Left lung (tissue), 10 donors: ENCODE results near the gene ZNF740. TPM values are rescaled to one million over a fixed set of nuclear protein-coding genes. Genes with fewer than 3 reads are reported as not detected.

Experiments
- ATAC-seq: fragments of 200-7000 bp; cut with Tn5 transposase; one replicate; pipeline ENCODE4 v1.9.1; 2020; ENCODE audit warnings: moderate library complexity
- DNase-seq, 4 donors: peaks; one replicate each; pipeline ENCODE4 v3.0.0-alpha.2; 2013 to 2020
- H3K27ac ChIP-seq, 2 donors: fragments of 200-600 bp; sonication (generic) in 1 of 2; one replicate each; pipeline versions ENCODE4 v1.5.0 to v1.8.0; 2020 to 2021
- H3K27me3 ChIP-seq, 2 donors: fragments of 200-600 bp; sonication (generic) in 1 of 2; one replicate each; pipeline versions ENCODE4 v1.5.0 to v1.8.0; 2020 to 2021
- H3K36me3 ChIP-seq, 2 donors: fragments of 200-600 bp; sonication (generic) in 1 of 2; one replicate each; pipeline versions ENCODE4 v1.5.0 to v1.8.0; 2020 to 2021
- H3K4me1 ChIP-seq, 2 donors: fragments of 200-600 bp; one replicate each; pipeline ENCODE4 v1.8.0; 2021
- H3K4me3 ChIP-seq, 2 donors: fragments of 200-600 bp; sonication (generic) in 1 of 2; one replicate each; pipeline versions ENCODE4 v1.5.0 to v1.8.0; 2020 to 2021; ENCODE audit warnings: mild to moderate bottlenecking in 1 of 2
- H3K9me3 ChIP-seq, 2 donors: fragments of 200-600 bp; sonication (generic) in 1 of 2; one replicate each; pipeline versions ENCODE4 v1.5.0 to v1.8.0; 2020 to 2021
- intact Hi-C, 2 donors: fragments of 100-400 bp; cut with DNase I; formaldehyde crosslinking; loops; one replicate each; pipeline versions ENCODE4 v1.11.2 to v1.14.2; 2022
- polyA plus RNA-seq, 6 donors: library from polyadenylated mRNA; unstranded; fragments of 120-200 nt; gene quantifications; one replicate each; pipeline ENCODE4 v1.2.1, GENCODE V29; 2013; ENCODE audit not compliant: insufficient read length in 6 of 6
- total RNA-seq, 2 donors: library from RNA; stranded (reverse); fragmentation: NEBNext Ultra II Directional; extraction: Animal tissue kit (Norgen Biotek cat#: 25700); gene quantifications; one replicate each; pipeline ENCODE4 v1.2.1, GENCODE V29; 2021
- TF ChIP-seq, protein P1 (sequence below), 2 donors: fragments of 200-600 bp; sonication (generic) in 1 of 2; IDR thresholded peaks; one replicate each; pipeline versions ENCODE4 v1.5.0 to v1.8.0; 2021; ENCODE audit warnings: antibody characterized with exemption in 2 of 2
- donor health status: DM: no; HTN: yes; CAD: no.
- donor health status: DM: no; HTN: no; CAD: no.

Gene ZNF740
- total and polyA plus RNA-seq, 8 donors: 34.6 to 67.4 (median 62.0) TPM

DNA sequence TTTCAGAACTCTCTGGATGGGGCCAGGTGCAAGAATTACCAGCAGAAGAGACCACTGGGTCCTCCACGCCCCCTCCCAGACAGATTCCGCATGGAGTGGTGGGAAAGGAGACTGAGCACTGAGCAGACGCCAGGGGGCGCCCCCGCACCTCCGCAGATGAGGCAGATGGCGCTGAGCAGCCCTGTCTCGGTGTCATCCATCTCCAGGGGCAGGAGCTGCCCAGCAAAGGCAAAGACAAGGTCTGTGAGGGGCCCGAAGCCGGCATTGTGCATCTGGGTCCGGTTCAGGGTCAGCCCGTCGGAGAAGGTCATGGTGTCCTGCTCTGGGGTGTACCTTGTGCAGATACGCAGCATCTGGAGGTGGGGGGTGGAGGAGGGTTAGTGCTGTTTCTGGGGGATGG, 32.8 kb downstream of the ZNF740 start:
- Histone ChIP-seq H3K4me1 (peaks cover 23 to 66% of the 10 kb centered on the region in 2 donors), H3K27ac (no peak overlapping the region), H3K4me3 (no peak overlapping the region), H3K9me3 (no peaks in the 10 kb centered on the region), H3K36me3 (peaks cover 0 to 46% of the 10 kb centered on the region in 2 donors), H3K27me3 (no peaks in the 10 kb centered on the region)
- peak in 3 of 4 donors; percentile 82 to 97 (median 86) for DNase-seq
- intact Hi-C loops: loop anchor here in 1 of 2 donors (2.0 kb wide), 1 partner anchor 75 kb away; no protein-coding TSS in a partner anchor
- TF ChIP-seq, protein P1, sequence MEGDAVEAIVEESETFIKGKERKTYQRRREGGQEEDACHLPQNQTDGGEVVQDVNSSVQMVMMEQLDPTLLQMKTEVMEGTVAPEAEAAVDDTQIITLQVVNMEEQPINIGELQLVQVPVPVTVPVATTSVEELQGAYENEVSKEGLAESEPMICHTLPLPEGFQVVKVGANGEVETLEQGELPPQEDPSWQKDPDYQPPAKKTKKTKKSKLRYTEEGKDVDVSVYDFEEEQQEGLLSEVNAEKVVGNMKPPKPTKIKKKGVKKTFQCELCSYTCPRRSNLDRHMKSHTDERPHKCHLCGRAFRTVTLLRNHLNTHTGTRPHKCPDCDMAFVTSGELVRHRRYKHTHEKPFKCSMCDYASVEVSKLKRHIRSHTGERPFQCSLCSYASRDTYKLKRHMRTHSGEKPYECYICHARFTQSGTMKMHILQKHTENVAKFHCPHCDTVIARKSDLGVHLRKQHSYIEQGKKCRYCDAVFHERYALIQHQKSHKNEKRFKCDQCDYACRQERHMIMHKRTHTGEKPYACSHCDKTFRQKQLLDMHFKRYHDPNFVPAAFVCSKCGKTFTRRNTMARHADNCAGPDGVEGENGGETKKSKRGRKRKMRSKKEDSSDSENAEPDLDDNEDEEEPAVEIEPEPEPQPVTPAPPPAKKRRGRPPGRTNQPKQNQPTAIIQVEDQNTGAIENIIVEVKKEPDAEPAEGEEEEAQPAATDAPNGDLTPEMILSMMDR (IDR thresholded peaks at IDR 0.05): peak; percentile 92 to 94
- peak; percentile 68 for ATAC-seq

DNA sequence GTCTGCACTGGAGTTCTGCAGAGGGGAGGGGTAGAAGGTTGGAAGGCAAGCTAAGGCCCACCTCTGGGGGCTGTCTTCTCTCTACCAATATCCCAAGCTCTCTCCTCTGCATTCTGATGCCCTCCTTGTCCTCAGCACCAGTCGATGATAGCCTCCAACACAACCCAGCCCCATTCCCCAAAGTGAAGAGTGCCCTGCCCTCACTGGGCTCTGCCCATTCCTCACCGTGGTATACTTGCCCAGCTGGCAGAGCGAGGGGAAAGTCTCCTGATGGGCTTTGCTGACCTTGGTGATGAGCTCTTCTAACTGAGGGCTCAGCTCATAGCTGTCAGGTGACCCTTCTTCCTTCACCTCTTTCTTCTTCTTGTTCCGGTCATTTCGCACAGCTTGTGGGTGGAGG, 33.7 kb downstream of the ZNF740 start:
- intact Hi-C loops: no loop called here
- Histone ChIP-seq H3K4me1 (peaks cover 20 to 67% of the 10 kb centered on the region in 2 donors), H3K4me3 (peak overlapping the region in 1 of 2 donors; percentile 1), H3K36me3 (peaks cover 0 to 46% of the 10 kb centered on the region in 2 donors), H3K27me3 (peaks cover 0 to 1% of the 10 kb centered on the region in 2 donors), H3K27ac (peak overlapping the region in 1 of 2 donors; percentile 97), H3K9me3 (no peaks in the 10 kb centered on the region)
- DNase-seq (no peak), ATAC-seq (no peak)
- TF ChIP-seq, protein P1 (IDR thresholded peaks at IDR 0.05): no peak

DNA sequence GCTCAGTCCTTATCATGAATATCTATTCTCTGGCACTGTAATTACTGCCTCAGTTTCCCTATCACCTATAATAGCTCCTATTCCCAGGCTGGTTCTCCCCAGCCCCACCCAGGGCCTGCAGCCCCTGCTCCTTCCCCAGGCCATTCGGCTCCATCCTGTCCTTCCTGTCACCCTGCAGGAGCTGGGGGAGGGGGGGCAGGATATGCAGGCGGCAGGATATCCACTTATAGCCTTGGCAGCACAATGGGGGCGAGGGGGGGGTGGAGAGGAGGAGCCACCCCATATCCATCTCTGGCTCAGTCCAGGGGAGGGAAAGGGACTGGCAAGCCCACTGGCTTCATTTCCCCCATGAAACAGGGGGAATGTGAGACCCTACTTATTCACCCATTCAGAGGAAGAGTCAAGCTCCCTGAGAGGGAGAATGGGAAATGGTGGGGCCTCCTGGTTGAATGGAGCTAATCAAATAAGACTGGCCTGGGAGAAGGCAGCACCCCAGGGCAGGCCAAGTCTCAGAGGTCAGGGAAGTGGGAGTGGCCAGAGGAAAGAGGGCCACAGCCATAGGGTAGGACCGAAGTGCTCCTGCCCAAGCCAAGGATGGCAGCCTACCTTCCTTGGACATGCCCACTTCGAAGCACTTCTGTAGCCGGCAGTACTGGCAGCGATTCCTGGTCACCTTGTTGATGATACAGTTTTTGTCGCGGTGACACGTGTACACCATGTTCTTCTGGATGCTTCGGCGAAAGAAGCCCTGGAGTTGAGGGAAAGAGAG, 34.3 kb downstream of the ZNF740 start:
- Histone ChIP-seq H3K27ac (peak overlapping the region; percentile 39 to 97), H3K9me3 (no peaks in the 10 kb centered on the region), H3K4me3 (no peak overlapping the region), H3K4me1 (peaks cover 20 to 70% of the 10 kb centered on the region in 2 donors), H3K27me3 (peaks cover 0 to 8% of the 10 kb centered on the region in 2 donors), H3K36me3 (peaks cover 0 to 45% of the 10 kb centered on the region in 2 donors)
- TF ChIP-seq, protein P1 (IDR thresholded peaks at IDR 0.05): no peak
- DNase-seq (peak in 1 of 4 donors; percentile 46), ATAC-seq (no peak)
- intact Hi-C loops: no loop called here

DNA sequence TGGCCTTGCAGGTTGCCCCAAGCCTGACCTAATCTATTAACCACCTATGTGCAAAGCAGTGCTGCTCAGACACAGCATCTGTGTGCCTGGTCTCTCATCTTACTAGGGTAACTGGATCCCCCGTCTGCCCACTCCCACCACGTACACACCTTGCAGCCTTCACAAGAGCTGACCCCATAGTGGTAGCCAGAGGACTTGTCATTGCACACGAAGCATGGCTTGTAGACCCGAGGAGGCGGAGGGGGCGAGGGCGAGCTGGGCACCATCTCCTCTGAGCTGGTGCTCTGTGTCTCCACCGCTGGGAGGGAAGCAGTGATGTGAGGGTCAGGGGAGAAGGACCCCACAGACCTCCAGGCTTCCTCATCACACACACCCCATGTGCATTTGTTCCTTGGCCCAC, 35.0 kb downstream of the ZNF740 start:
- ATAC-seq: no peak
- DNase-seq: no peak
- H3K4me1 ChIP-seq: peaks cover 20 to 75% of the 10 kb centered on the region in 2 donors

More for the DNA sequence above, 35.0 kb downstream of the ZNF740 start:
- Histone ChIP-seq H3K9me3 (no peaks in the 10 kb centered on the region), H3K27ac (peak overlapping the region; percentile 39 to 97), H3K36me3 (peaks cover 0 to 39% of the 10 kb centered on the region in 2 donors), H3K4me3 (no peak overlapping the region), H3K27me3 (peaks cover 0 to 14% of the 10 kb centered on the region in 2 donors)
- TF ChIP-seq, protein P1 (IDR thresholded peaks at IDR 0.05): no peak
- intact Hi-C loops: no loop called here
